Measurements from ENCODE around the gene CACNA1A. TPM values are rescaled to one million over a fixed set of nuclear protein-coding genes. Genes with fewer than 3 reads are reported as not detected.

Gene CACNA1A
- total RNA-seq, 2 experiments from 2014 or later: 0.19 to 0.78 TPM

- no peak overlapping the region for H3K4me3 ChIP-seq (ENCODE audit: low read depth, low read length, poor library complexity, severe bottlenecking)
Measured at GRCh38 chr19:13294812-13295567, 211.3 kb downstream of the CACNA1A start.

GRCh38 chr19:13291913-13292312, 214.4 kb downstream of the CACNA1A start:
- Histone ChIP-seq H3K9me3 (ENCODE audit: low read length) (no peaks in the 10 kb centered on the region), H3K9me2 (ENCODE audit: insufficient read depth, low read length) (no peaks in the 10 kb centered on the region), H3K79me2 (ENCODE audit: insufficient read depth, low read depth, low read length) (no peaks in the 10 kb centered on the region), H3K36me3 (ENCODE audit: insufficient read depth, low read length) (no peaks in the 10 kb centered on the region), H3K27ac (ENCODE audit: low read depth, low read length, poor library complexity, severe bottlenecking) (no peak overlapping the region), H2AFZ (ENCODE audit: low read length) (no peak overlapping the region), H3K4me1 (ENCODE audit: insufficient read depth, low read length, poor library complexity, severe bottlenecking) (no peaks in the 10 kb centered on the region), H3K4me3 (ENCODE audit: low read depth, low read length, poor library complexity, severe bottlenecking) (no peak overlapping the region), H4K20me1 (ENCODE audit: insufficient read depth, low read length) (no peaks in the 10 kb centered on the region), H3K4me2 (ENCODE audit: low read length) (no peak overlapping the region)
- intact Hi-C loops (cut with micrococcal nuclease; ENCODE audit: unreplicated experiment): no loop called here
- no peak for TF ChIP-seq EZH2phosphoT487 (IDR thresholded peaks at IDR 0.05; ENCODE audit: borderline replicate concordance, low read depth, low read length)
- TF ChIP-seq, protein P1, sequence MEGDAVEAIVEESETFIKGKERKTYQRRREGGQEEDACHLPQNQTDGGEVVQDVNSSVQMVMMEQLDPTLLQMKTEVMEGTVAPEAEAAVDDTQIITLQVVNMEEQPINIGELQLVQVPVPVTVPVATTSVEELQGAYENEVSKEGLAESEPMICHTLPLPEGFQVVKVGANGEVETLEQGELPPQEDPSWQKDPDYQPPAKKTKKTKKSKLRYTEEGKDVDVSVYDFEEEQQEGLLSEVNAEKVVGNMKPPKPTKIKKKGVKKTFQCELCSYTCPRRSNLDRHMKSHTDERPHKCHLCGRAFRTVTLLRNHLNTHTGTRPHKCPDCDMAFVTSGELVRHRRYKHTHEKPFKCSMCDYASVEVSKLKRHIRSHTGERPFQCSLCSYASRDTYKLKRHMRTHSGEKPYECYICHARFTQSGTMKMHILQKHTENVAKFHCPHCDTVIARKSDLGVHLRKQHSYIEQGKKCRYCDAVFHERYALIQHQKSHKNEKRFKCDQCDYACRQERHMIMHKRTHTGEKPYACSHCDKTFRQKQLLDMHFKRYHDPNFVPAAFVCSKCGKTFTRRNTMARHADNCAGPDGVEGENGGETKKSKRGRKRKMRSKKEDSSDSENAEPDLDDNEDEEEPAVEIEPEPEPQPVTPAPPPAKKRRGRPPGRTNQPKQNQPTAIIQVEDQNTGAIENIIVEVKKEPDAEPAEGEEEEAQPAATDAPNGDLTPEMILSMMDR (conservative IDR thresholded peaks at IDR 0.05; ENCODE audit: low read length): no peak
- no peak for DNase-seq (ENCODE audit: low spot score)
- ChIA-PET CTCF (ENCODE audit: unreplicated experiment) (no interaction called here), POLR2A (interaction anchor here (0.6 kb wide), 1 partner anchor 10 kb away, joined by 3 read pairs; no protein-coding TSS in a partner anchor)
- no TSS peak for BruUV-seq (replicated peaks)

More at GRCh38 chr19:13294812-13295567, 211.3 kb downstream of the CACNA1A start:
- Histone ChIP-seq H3K9me2 (ENCODE audit: insufficient read depth, low read length) (no peaks in the 10 kb centered on the region), H3K9me3 (ENCODE audit: low read length) (no peaks in the 10 kb centered on the region), H2AFZ (ENCODE audit: low read length) (no peak overlapping the region), H3K4me2 (ENCODE audit: low read length) (no peak overlapping the region), H3K79me2 (ENCODE audit: insufficient read depth, low read depth, low read length) (no peaks in the 10 kb centered on the region), H3K4me1 (ENCODE audit: insufficient read depth, low read length, poor library complexity, severe bottlenecking) (no peaks in the 10 kb centered on the region), H3K36me3 (ENCODE audit: insufficient read depth, low read length) (no peaks in the 10 kb centered on the region), H3K27ac (ENCODE audit: low read depth, low read length, poor library complexity, severe bottlenecking) (no peak overlapping the region), H4K20me1 (ENCODE audit: insufficient read depth, low read length) (no peaks in the 10 kb centered on the region)
- DNase-seq (ENCODE audit: low spot score): no peak
- ChIA-PET POLR2A (no interaction called here), CTCF (ENCODE audit: unreplicated experiment) (no interaction called here)
- TF ChIP-seq, protein P1 (conservative IDR thresholded peaks at IDR 0.05; ENCODE audit: low read length): no peak
- no peak for TF ChIP-seq EZH2phosphoT487 (IDR thresholded peaks at IDR 0.05; ENCODE audit: borderline replicate concordance, low read depth, low read length)
- no TSS peak for BruUV-seq (replicated peaks)
- intact Hi-C loops (cut with micrococcal nuclease; ENCODE audit: unreplicated experiment): no loop called here

DNA sequence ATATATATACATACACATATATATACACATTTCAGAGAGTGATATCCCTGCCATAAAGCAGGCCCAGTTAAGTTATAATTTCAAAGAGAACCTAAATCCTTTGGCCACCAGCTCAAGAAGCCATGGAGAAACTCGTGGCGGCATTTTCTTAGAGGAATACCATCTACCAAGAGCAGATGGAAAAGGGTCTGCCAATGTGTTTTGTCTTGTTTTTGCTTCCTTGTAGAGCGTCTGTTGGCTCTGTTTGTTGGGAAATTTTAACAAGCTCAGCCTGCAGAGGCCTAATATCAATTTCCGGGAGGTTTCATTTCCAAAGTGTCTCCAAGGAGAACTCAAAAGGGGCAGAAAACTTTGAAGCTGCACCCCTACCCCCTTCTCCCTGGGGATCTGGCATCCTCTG, 215.5 kb downstream of the CACNA1A start:
- TF ChIP-seq, protein P1 (conservative IDR thresholded peaks at IDR 0.05; ENCODE audit: low read length): no peak
- no peak for TF ChIP-seq EZH2phosphoT487 (IDR thresholded peaks at IDR 0.05; ENCODE audit: borderline replicate concordance, low read depth, low read length)
- Histone ChIP-seq H4K20me1 (ENCODE audit: insufficient read depth, low read length) (no peaks in the 10 kb centered on the region), H3K9me3 (ENCODE audit: low read length) (no peaks in the 10 kb centered on the region), H3K79me2 (ENCODE audit: insufficient read depth, low read depth, low read length) (no peaks in the 10 kb centered on the region), H3K4me3 (ENCODE audit: low read depth, low read length, poor library complexity, severe bottlenecking) (no peak overlapping the region), H3K9me2 (ENCODE audit: insufficient read depth, low read length) (no peaks in the 10 kb centered on the region), H3K4me1 (ENCODE audit: insufficient read depth, low read length, poor library complexity, severe bottlenecking) (no peaks in the 10 kb centered on the region), H3K36me3 (ENCODE audit: insufficient read depth, low read length) (no peaks in the 10 kb centered on the region), H2AFZ (ENCODE audit: low read length) (no peak overlapping the region), H3K27ac (ENCODE audit: low read depth, low read length, poor library complexity, severe bottlenecking) (no peak overlapping the region), H3K4me2 (ENCODE audit: low read length) (no peak overlapping the region)
- DNase-seq (ENCODE audit: low spot score): no peak
- no TSS peak for BruUV-seq (replicated peaks)
- ChIA-PET POLR2A (no interaction called here), CTCF (ENCODE audit: unreplicated experiment) (no interaction called here)
- intact Hi-C loops (cut with micrococcal nuclease; ENCODE audit: unreplicated experiment): no loop called here
